NCI-H1092 (cell line): Measurements from ENCODE around the gene NRXN3.
"Not testable (repeated sequence)": the region's sequence is repeated elsewhere in the genome, so short reads cannot be mapped to it uniquely, and the experiment has no call there.

Source experiments
- DNase-seq: peaks from one replicate; lab custom pipeline; 2025; lab: John Stamatoyannopoulos, UW

NRXN3 gene

DNA sequence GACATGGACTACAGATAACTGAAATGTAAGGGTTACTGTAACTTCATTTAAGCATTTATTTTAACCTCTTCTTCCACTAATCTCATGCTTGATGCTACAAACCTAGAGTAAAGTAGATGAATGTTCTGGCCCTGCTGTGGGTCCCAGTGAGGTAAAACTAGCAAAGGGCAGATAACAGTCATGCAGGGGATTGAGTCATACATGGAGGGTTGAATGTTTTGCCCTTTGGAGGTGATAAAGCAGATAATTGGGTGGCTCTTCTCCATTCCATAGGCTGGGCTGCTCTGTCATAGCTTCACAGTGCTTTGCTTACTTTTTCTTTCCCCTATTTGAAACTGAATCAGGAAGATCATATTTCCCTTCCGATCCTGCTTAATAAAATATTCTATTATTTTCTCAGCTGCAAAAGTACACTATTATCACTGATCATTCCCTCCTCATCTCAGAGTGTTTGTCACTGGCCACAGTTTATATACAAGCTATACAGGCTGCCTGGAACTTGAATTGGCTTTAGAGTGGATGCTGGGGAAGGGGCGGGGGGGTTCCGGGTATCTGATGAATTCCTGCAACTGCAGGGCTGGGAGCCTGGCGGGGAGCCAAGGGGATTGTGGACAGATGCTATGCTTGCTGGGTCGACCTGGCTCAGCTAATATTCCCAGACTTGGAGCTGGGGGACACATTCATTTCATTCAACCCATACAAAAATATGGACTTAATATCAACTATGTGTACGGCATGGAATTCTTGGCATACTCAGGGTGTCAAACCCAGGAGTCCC is 235.1 kb downstream of the NRXN3 start:
- peak; percentile 35 for DNase-seq

- DNase-seq: no peak
Observed at GRCh38 chr14:78412475-78412874, 242.3 kb downstream of the NRXN3 start.

DNA sequence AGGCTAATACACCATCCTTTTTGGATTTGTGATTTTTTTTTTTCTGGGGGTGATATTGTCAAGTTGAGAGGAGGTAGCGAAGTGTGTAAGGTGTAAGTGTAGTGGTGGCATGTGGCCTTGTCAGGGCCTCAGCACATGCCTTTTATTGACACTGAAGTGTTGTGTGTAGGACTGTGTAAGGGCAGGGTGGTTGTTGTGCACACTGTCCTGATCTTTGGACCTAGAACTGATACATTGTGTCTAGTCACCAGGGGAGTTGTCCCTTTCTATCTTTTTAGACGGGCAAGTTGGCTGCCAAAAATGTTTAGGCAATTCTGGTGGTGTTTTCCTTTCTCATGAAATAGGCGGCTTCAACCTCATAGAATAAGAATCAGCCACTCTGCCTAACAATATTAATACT is 244.0 kb downstream of the NRXN3 start:
- no peak for DNase-seq

DNA sequence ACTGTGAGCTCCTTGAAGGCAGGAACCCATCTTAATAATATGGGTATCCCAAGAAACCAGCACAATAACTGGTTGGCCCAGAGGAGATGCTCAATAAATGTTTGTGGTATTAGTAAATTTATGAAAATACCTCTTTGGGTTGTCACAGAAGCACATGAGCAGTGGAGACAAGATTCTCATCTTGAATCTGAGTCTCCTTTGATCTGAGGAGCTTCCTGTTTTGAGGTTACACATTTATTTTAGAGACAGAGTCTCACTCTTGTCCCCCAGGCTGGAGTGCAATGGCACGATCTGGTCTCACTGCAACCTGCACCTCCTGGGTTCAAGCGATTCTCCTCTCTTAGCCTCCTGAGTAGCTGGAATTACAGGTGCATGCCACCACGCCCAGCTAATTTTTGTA is 247.4 kb downstream of the NRXN3 start:
- DNase-seq: no peak

- DNase-seq: no peak
Observed at GRCh38 chr14:78424311-78424710, 254.1 kb downstream of the NRXN3 start.

DNA sequence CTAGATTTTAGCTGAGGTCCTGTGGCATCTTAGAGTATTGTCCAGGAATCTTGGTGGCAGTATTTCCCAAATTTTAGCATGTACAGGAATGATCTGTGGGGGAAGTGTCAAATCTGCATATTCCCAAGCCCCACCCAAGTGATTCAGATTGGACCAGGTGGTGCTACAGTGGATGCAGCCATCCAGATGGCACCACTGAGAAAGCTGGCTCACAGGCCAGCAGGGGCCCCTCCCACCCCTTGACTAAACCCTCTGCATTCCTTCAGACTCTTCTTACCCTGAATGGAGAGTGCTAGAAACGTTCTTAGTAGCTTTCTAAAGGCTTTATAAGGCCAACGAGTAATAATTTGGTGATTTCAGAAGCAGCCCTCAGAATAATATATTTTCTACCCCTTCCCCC is 255.2 kb downstream of the NRXN3 start:
- no peak for DNase-seq

DNA sequence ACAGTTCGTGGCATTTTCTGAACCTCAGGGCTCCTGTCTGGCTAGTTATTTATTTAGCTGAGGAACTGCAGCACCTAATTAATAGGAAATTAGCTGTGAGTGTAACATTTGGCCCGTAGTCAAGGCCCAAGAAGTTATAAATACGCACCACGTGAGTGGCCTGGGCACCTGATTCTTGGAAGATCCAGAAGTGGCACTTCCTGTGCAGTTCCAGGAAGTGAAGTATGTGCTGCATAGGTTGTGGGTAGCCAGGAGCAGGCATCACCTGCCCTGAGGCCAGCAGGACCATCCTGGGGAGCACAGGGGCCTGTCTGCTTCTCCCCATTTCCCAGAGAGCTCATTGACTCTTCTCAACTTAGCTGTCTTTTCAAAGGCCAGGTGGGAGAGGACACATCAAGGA is 255.6 kb downstream of the NRXN3 start:
- no peak for DNase-seq

GRCh38 chr14:78432046-78432445 is 261.9 kb downstream of the NRXN3 start:
- DNase-seq: no peak

DNA sequence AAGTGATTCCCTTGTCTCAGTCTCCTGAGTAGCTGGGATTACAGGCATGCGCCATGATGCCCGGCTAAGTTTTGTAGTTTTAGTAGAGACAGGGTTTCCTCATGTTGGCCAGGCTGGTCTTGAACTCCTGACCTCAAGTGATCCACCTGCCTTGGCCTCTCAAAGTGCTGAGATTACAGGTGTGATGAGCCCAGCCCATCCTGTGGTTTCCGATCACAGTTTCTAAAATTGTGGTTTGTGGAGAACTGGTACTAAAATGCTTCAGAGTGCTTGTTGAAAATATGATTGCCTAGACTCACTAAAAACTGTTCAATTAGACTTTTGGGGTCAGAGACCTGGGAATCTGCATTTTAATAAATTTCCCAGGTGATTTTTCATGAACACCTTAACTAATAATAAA is 267.3 kb downstream of the NRXN3 start:
- DNase-seq: not testable (repeated sequence)

DNA sequence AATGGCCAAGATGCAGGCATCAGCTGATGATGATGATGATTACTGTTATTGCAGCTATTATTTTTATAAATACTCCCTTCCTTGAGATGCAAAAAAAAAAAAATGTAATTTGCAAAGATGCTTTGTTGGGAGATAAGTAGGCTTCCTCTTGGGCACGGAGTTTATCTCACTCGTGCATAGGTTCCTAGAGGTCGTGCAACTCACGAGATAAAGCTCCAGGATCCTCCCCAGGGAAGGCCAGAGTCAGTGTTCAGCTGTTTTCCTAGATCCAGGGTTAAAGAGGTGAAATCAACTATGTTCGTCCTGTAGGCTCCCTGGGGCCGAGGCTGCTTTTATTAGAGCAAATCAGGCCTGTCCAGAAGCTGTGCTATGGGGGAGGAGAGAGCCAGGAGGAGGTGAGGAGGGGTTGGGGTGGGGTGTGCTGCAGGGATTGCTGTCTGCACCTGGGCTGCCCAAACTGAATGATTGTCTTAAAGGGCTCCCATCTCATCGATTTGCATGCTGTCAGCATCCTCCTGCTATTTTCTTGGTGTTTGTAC is 270.3 kb downstream of the NRXN3 start:
- DNase-seq: no peak

DNA sequence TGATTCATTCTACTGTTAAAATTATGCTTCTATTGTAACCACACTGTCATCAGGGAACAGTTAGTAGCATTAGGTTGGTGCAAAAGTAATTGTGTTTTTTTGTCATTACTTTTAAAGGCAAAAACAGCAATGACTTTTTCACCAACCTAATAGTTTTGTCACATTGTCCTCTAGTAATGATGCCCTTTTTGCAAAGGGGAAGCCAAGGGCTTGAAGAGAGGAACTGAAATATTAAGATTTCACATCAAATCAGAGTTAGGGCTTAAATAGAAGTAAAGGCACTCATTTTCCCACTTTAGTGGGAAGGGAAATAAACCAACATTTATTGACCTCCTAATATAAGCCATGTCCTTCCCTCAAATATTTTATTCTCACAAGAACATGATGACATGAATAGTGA is 273.7 kb downstream of the NRXN3 start:
- DNase-seq: no peak

DNA sequence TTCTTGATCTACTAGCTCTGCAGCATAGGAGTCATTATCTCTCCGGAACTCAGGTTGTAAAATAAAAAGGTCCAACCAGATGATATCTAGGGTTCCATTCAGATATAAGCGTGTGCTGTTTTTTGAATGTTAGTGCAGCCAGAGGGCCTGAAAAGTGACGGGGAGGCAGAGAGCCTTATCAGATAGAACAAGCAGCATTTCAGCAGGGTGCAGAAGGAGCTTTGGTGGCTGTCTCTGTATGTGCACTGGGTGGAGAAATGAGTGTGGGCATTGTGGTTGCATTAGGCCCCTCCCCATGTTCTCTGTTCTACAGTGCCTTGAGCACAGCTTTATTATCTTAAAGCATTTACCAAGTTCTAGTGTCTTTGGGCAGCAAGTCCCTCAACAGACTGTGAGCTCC is 275.1 kb downstream of the NRXN3 start:
- no peak for DNase-seq

DNA sequence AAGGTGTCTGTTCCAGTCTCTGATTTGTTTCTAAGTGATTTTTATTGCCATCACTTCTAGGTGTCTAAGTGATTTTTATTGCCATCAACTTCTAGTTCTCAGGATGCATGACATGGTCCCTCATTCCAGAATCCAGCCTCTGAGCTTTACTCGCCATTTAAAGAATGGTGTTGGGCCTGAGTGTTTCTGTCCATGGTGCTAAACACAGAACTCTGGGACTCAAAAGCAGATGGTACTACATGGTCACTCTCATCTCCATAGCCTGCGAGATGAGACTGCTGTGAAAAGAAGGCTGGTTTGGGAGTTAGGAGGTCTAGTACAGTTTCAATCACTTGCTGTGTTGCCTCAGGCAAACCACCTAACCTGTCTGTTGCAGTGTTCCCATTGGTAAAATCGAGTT is 276.6 kb downstream of the NRXN3 start:
- no peak for DNase-seq

- DNase-seq: peak; percentile 28
Observed at GRCh38 chr14:78448164-78449094, 278.3 kb downstream of the NRXN3 start.

GRCh38 chr14:78450669-78451318 is 280.6 kb downstream of the NRXN3 start:
- DNase-seq: no peak

DNA sequence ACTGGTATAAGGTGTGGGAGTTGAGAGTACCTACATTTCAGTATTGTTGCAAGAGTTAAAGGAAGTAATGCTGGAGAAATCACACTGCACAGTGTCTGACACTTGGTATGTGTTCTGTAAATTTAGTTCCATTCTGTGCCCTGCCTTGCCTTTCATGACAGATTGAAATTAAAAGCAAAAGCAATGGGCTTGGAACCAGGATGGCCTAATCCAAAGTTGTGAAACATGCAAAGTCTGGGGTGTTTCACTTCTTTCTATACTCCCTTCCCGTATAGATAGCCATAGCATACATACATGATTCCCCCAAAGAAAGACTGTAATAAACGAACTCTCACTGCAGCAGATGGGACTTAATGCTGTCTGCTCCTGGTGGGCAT is 281.1 kb downstream of the NRXN3 start:
- no peak for DNase-seq

- no peak for DNase-seq
Observed at GRCh38 chr14:78455896-78456435, 285.8 kb downstream of the NRXN3 start.

GRCh38 chr14:78469947-78470346 is 299.8 kb downstream of the NRXN3 start:
- DNase-seq: no peak

DNA sequence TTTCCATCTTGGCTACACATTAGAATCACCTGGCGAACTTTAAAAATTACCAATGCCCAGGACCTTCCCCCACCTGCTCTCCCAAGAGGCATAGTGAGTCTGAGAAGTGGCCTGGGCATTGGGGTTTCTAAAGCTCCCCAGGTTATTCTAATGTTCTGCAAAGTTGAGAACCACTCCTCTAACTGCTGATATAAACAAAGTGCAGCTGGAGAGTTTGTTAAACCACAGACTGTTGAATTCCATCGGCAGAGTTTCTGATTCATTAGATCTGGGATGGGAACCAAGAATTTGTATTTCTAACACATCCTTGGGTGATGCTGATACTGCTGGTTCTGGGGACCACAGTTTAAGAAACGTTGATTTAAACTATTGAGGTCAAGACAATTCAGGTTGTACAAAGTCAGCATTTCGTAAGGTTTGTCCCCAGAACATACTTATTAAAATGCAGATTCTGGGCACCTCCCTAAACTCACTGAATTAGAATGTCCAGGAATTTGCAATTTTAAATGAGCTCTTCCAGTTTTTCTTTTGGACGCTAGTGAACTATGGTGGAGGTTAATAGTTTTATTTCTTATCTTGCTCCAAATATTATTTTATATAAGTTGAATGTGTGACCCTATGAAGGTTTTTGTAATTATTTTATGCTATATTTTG is 309.1 kb downstream of the NRXN3 start:
- DNase-seq: no peak

DNA sequence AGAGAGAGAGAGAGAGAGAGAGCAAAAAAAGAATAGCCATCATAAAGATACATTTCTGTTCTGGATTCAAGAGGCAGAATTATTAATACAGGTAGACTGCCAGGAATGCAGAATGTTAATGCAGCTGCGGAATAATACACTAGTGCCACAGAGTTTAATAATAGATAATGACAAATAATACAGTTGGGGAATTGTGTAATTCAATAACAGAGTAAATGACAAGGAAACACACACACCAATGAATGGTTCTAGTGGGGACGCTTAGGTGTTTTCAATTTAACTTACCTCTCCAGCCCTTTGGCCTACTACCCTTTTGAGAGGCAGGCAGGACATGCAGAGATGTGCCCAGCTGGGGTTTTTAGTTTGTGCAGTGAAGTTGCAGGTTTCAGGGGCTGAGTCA is 313.9 kb downstream of the NRXN3 start:
- DNase-seq: no peak

DNA sequence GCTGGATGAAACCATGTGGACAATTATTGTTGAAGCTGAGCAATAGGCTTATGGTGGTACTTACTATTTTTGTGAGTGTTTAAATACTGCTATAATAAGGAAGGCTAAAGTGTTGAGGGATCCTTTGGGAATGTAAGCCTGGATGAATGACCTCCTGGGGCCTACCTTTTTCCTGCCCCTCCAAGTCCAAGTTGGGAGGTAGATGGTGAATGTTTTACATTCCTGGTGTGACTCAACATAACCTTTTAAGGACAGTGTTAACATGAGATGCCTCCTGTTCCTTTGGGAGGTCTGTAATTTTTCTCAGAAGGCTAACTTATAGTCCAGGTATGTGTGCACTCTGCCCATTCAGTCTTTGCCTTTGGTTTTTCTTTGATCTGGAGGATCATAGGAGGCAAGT is 315.9 kb downstream of the NRXN3 start:
- no peak for DNase-seq

- no peak for DNase-seq
Observed at GRCh38 chr14:78486621-78487020, 316.4 kb downstream of the NRXN3 start.
